GM18907 (cell line): ENCODE results near the gene TGOLN2.

ENCODE experiments used
- ATAC-seq: cut with Tn5 transposase; IDR thresholded peaks from one replicate; pipeline ENCODE4 v1.9.1; 2021; ENCODE audit warnings: mild to moderate bottlenecking, moderate library complexity; ENCODE audit not compliant: unreplicated experiment

The TGOLN2 gene

DNA sequence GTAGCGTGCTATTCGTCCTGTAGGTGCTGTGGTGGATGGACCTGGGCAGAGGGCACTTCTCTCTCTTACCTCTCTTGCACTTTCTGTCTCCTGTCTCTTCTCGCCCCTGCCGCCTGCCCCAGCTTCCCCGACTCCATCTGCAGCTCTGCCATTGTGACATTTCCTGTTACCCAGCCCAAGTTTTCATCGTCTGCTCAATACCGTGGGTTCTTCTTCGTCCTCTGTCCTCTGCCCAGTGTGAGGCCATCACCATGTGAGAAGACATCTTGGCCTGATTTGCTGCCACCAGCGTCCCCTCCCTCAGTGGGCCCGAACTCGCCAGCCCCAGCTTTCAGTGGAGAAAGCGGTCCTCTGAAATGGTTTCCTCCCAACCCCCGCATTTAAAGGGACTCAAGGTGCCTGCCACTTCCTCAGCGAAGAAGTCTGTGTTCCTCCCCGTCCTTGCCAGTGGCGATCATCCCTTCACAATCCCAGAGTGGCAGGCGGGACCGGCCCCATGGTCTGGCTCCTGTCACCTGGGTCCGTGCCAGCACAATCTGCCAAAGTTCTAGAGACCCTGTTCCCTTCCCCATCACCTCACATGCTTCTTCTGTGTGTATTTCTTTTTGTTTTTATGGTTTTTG is 18.0 kb downstream of the TGOLN2 start:
- no peak for ATAC-seq

DNA sequence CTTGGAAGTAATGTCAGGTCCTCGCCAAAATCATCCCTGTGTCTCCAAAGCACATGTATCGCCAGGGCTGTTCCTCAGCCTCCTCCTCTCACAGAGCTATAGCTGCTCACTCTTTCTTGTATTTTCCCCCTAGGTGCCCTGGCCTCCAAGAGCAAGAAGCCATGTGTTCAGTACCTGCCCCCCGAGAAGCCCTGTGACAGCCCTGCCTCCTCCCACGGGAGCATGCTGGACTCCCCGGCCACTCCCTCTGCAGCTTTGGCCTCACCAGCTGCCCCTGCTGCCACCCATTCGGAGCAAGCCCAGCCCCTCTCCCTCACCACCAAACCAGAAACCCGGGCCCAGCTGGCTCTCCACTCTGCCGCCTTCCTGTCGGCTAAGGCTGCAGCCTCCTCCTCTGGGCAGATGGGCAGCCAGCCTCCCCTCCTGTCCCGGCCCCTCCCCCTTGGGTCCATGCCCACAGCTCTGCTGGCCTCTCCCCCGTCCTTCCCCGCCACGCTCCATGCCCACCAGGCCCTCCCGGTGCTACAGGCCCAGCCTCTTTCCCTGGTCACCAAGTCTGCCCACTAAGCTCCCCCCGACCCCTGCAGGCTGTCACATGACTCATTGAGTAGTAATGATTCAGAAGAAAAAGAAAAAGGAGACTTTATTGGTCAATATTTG is 18.8 kb downstream of the TGOLN2 start:
- ATAC-seq = no peak

DNA sequence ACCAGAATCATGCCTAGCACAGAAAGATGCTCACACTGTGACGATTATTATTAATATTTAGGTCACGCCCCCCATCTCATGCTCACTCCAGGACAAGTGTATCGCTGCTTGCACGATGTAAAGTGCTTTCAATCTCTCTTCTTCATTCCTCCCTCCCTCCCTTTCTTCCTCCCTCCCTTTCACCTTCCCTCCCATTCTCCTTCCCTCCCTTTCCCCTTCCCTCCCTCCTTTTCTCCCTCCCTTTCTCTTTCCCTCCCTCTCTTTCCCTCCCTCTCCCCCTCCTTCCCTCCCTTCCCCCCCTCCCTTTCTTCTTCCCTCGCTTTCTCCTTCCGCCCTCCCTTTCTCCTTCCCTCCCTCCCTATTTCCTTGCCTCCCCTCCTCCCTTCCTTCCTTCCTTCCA is 19.6 kb downstream of the TGOLN2 start:
- no peak for ATAC-seq

DNA sequence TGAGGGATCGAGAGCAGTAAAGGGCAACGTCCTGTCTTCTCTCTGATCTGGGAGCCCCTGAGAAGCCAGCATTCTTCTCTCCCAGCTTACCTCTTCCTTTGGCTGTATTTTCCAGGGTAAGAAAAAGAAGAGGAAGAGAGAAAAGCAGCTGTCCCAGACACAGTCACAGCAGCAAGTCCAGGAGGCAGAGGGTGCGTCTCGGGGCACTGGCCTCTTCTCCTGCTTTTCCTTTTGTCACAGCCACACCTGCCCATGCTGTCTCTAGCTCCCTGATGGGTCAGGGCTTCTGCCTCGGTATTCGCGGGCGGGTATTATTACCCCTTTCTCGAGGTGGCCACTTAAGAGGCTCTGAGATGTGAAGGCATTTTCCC is 20.3 kb downstream of the TGOLN2 start:
- no peak for ATAC-seq

DNA sequence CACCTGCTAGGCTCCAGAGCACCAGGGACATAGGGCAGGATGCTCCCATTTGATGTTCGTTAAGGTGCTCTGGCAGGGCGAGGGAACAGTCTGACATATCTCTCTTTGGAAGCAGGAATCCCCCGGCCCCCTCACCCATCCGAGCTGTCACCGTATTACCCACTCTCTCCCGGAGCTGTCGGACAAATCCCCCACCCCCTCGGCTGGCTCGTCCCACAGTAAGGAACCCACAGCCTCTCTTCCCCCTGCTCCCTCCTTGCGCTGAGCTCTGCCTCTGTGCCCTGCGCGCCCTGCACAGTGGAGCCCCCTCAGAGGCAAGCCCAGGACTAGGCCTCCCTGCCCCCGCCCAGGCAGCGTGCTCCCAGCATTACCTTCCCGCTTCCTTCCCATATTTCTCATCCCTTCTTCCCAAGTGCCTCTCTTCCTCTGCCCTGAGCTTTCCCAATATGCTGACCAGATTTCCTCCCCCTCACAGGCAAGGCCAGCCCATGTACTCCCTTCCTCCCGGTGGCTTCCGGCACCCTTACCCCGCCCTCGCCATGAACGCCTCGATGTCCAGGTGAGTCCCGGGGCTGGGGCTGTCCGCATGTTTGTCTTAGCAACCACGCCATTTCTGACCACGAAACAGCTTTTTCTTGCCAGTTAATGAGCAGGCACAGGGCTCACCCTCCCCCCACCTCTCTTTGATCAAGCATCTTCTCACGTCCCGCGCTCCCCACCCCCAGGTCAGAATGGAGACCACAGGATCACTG is 23.8 kb downstream of the TGOLN2 start:
- ATAC-seq = no peak

DNA sequence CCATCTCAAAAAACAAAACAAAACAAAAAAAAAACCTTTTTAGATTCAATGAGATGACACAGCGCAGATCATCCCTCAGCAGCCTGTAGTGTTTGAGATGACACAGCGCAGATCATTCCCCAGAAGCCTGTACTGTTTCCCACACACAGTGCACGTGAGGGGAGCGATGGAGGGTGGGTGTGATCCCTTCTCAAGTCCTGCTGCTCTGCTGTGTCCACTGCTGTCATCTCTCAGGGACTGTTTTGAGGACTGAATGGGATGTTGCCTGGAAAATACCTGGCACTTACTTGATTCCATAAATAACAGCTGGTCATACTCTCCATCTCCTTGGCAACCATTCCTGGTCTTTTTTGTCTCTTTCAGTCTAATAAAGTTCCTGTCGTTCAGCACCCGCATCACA is 25.7 kb downstream of the TGOLN2 start:
- no peak for ATAC-seq

DNA sequence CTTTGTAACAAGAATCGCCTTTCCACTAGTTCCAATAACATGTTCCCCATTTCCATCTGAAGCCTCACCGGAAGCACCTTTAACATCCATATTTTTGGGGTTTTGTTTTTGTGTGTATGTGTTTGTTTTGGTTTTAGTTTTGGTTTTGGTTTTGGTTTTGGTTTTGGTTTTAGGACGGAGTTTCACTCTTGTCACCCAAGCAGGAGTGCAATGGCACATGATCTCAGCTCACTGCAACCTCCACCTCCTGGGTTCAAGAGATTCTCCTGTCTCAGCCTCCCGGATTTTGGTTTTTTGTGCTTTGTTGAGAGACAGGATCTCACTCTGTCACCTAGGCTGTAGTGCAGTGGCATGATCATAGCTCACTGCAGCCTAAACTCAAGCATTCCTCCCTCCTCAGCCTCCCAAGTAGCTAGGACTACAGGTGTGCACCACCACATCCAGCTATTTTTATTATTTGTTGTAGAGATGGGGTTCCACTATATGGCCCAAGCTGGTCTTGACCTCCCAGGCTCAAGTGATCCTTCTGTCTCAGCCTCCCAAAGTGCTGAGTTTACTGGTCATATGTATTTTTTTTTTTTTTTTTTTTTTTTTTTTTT is 36.3 kb downstream of the TGOLN2 start:
- ATAC-seq = no peak

DNA sequence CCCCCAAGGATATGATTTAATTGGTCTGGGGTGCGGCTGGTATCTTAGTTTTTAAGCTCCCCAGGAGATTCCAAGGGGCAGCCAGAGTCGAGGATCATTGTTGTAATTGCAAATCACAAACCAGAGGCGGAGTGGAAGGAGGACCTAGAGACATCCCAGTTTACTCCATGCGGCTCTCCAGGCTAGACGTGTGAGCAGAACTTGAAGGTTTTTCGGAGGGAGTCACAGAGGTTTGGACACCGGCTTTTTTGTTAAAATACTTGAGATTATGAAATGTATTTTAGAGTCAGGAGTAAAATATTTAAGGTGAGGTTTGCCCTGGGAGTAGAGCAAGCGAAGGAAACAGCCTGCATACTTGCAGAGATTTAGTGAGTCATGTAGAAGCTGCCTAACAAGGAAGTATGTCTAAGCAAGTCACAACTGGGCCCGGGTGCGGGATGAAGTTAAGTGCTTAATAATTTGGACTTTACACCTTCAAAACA is 39.5 kb downstream of the TGOLN2 start:
- no peak for ATAC-seq

DNA sequence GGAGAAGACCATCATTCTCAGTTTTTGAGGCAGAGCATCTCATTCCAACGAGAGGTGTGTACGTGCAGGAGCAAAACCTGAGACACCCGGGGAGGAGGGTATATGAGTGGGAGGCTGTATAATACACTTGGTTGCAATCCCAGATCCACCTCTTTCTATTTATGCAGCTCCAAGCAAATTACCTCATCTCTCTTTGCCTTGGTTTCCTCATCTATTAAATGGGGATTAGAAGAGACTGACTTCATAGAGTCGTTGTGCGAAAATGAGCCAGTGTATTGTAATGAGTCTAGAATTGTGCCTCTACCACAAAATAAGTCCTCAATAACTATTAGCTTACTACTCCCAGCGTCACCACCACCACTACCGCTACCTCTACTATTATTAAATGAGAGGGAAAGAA is 40.1 kb downstream of the TGOLN2 start:
- ATAC-seq = no peak

DNA sequence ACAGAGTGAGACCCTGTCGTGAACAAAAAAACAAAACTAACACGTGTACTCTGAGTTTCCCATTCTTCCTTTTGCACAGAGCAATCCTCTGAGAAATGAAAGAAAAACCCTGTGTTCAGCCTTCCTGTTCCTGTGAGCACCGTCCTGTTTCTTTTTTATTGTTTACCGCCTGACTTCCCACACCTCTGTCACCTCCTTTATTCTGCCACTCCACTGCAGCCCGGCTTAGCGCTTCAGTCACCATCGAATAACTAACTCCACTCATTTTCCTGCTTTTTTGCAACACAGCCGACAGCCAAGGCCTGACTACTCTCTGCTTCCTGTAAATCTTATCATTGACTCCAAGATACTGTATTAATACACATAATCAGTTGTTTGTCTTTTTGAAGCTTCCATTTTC is 40.9 kb downstream of the TGOLN2 start:
- no peak for ATAC-seq

DNA sequence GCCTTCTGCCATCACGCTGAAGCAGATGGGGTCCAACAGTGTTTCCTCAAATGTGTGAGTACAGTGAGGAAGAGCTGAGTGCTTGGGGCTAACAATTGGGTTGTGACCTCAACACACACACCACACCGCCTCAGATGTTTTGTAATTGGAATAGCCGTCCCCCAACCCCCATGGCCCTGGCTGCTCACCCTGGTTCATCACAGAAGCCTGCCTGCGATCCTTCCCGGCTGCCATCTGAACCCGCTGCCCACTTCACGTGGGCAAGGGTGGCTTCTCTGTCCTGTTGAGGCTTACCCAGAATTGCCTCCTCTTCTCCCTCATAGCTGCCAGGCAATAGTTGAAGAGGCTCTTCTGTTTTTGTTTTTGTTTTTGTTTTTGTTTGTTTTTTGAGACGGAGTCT is 44.1 kb downstream of the TGOLN2 start:
- no peak for ATAC-seq

DNA sequence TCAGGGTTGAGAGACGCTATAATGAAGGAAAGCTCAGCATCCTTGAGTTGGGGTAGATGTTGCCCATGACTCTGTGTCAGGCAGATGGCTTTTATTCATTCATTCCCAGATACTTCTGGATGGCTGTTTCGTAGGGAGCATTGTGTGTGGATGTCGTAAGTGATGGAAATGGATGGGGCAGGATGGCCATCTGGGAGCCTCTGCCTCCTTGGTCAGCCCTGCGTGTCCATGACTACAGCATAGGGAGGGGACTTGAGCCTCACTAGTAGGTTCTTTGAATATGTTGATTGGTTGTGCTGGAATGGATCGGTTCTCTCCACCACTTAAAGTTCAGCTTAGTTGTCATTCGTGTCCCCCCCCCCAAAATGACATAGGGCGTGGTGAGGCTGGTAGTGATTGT is 44.9 kb downstream of the TGOLN2 start:
- no peak for ATAC-seq

DNA sequence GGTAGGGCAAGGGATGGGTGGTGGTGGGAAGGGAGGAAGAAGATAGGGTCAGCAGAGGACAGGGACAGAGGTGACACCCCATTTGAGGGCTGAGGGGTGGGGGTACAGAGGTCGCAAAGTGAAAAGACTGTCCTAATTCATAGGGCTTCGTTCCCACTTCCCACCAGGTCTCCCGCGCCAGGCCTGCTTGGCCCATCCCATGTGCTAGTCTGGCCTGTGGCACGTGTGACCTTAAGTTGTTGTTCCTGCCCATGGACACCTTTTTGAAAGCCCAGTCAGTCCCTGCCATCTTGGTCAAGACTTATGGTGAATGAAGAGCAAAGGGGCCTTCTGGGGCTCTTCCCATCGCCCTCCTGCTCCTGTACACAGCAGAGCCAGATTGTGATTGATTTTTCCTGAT is 46.2 kb downstream of the TGOLN2 start:
- ATAC-seq = no peak

DNA sequence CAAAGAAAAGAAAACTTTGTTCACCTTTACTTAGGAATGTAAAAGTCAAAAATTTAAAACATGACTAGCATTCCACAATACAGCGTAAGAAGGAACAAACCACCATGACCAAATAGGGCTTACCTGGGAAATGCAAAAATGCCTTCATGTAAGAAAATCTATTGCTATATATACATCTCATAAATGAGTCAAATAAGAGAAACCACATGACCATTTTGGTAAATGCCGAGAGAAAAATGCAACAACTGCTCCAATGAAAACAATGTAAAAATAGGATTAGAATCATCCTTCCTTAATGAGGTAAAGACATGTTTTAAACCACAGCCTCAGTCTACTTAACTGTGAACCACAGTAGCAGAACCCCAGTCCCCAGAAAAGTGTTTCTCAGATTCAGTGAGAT is 49.4 kb downstream of the TGOLN2 start:
- ATAC-seq = no peak

DNA sequence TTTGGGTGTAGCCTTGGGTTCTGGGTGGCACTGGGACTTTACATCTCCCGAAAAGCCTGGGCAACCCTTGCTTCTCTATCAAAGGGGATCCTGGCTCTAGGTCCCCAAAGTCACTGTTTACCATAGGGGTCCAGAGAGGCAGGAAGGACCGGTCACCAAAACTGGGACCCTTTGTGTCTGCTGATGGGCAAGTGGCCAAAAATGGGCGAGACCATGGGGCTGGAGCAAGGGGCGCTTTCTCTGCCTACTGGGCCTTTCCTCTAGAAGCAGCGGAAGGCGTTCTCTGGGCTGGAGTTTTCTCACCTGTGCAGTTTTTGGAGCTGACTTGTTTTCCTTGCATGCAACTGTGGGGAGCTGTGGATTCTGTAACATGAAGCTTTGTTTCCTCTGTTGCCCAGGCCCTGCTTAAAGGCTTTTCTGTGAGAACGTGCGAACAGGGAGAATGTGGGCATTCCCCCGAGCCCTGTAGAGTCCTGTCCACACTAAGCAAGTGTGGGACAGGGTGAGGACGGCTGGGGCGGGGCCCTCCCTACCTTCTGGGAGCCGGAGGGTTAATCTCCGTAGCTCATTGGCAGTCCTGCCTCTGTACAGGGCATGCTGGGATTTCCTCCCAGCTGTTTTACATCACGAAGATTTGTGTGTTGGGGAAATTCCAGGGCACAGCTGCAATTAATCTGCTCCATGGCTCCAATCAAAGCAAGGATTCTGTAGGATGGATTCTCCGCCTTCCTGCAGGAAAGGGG is 50.2 kb downstream of the TGOLN2 start:
- ATAC-seq = no peak

DNA sequence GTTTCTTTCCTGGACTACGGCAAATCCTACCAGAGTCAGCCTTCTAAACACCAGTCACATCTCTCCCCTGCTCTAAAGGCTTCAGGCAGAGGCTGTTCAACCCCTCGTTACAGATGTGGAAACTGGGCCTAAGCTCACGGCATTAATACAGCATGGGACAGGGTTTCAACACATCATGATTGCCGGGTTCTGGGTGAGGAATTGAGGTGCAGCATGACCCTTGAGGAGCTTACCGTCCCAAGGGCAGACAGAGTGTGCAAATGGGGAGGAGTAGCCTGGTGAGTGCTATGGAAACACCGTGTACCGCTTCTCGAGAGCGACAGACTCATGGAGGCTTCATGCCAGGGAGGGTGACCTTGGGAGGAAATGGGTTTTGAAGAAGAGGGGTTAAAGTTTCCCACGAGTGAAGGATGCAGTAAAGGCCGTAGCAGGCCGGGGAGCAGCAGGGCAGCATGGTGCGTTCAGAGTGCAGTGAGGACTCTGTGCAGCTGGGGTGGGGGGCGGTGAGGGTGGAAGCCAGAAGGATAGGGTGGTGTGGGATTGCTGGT is 51.1 kb downstream of the TGOLN2 start:
- no peak for ATAC-seq

DNA sequence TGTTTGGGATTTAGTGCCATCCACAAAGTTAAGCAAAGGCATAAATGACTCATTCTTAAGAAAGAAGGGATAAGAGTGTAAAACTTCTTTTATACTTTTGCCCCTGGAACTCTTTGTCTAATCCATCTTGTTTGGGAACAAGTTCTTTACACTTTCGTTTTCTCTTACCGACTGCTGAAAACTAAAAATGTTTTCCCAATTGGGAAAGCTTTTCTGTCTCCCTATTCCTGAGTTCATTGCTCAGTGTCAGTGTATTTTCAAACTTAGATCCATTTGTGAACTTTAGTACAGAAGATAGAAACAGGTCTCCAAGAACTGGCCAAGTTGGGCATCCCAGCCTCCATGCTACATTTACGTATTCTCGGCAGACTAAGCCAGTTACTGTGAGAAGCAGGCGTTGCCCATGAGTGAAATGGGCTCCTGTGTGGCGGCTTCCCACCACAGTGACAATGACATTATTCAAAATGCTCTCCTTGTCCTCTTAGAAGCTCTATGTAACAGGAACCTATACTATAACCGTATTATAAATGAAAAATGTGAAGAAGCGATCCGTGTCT is 51.7 kb downstream of the TGOLN2 start:
- ATAC-seq = no peak

DNA sequence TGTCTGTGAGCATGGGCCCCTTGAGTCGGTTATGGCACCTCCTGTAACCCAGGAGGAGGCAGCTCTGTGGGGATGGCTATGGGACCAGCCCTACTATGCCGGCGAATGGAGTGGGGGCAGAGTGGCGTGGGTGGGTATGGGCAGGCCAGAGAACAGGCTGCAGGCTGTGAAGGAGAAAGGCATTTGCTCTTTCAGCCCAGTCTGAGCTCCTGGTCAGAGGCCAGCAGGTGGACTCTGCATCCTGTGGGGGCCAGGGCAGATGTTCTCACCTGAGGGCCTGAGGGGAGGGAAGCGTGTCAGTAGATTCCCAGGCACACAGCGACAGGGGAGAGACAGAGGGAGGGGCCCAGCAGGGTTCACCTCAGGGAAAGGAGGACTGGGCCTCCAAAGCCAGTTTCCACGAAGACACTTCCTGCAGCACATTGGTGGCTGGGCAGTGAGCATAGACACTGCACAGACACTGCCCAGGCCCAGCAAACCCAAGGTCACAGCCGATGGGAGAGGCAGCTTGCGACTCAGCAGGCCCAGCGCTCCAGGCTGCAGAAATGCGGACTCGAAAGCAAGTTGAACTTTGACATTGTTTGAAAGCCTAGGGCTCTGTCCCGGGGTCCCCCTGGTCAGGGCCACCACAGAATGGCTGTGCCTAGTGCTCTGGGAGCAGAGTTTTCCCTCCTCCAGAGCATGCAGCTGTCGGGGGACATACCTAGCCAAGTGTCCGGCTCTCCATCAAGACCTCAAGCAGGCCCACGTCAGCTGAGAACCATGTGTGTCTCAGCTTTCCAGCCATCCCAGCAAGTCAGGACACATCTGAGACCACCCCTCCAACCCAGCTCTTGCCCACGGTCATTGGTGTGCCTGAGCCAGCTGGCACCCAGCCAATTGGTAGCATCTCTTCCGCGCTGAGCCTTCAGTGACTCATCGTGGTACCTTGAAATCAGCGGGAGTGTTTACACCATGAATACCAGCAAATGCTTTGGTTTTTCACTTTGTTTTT is 53.8 kb downstream of the TGOLN2 start:
- ATAC-seq = no peak

DNA sequence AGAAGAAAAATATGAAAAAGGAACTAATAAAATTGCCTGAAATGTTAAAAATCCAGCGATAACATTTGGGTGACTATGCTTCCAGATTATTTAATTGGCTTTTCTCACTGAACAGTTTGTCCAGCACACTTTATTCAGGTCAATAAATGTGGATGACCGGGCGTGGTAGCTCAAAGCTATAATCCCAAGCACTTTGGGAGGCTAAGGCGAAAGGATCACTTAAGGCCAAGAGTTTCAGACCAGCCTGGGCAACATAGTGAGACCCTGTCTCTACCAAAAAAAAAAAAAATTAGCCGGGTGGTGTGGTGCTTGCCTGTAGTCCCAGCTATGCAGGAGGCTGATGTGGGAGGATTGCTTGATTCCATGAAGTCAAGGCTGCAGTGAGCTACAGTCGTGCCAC is 55.4 kb downstream of the TGOLN2 start:
- ATAC-seq = no peak
